Measurements from ENCODE around the gene SMOC1. TPM values are rescaled to one million over a fixed set of nuclear protein-coding genes. Genes with fewer than 3 reads are reported as not detected.

The SMOC1 gene
- total RNA-seq, 2 donors from 2014 or later: not detected

GRCh38 chr14:70047598-70048312 lies 168.5 kb downstream of the SMOC1 start:
- H3K9me3 ChIP-seq (ENCODE audit: control insufficient read depth, low read length): no peaks in the 10 kb centered on the region
- Mint-ChIP-seq H3K9me3 (no peaks in the 10 kb centered on the region), H3K27me3 (ENCODE audit: insufficient read depth) (peaks cover 7% of the 10 kb centered on the region), H3K4me3 (no peak overlapping the region), H3K4me1 (peaks cover 17% of the 10 kb centered on the region), H3K36me3 (ENCODE audit: low read depth) (no peaks in the 10 kb centered on the region), H3K27ac (no peak overlapping the region)
- no peak overlapping the region for H3K27ac ChIP-seq (ENCODE audit: low read depth, low read length)
- H3K27me3 ChIP-seq (ENCODE audit: control insufficient read depth, insufficient read depth, low read length, poor library complexity, severe bottlenecking): peaks cover 8% of the 10 kb centered on the region
- no peak for DNase-seq
- 77 to 80% methylated on average over 2 to 3 of the region's 3 CpGs for WGBS, 2 experiments (ENCODE audit: insufficient coverage in 1 of 2, insufficient read length in 1 of 2)
- no peaks in the 10 kb centered on the region for H3K4me1 ChIP-seq (ENCODE audit: control insufficient read depth, insufficient read depth, low read length)
- no peak overlapping the region for H3K4me3 ChIP-seq (ENCODE audit: low read length)
- H3K9ac ChIP-seq (ENCODE audit: extremely low read depth, low read length, poor library complexity, severe bottlenecking): no peak overlapping the region
- H3K36me3 ChIP-seq (ENCODE audit: control insufficient read depth, insufficient read depth, low read length): no peaks in the 10 kb centered on the region
- TF ChIP-seq CTCF (conservative IDR thresholded peaks at IDR 0.05): no peak

GRCh38 chr14:70048313-70048654 lies 169.1 kb downstream of the SMOC1 start:
- no peak overlapping the region for H3K4me3 Mint-ChIP-seq
- Histone ChIP-seq H3K9me3 (ENCODE audit: control insufficient read depth, low read length) (no peaks in the 10 kb centered on the region), H3K9ac (ENCODE audit: extremely low read depth, low read length, poor library complexity, severe bottlenecking) (no peak overlapping the region), H3K27ac (ENCODE audit: low read depth, low read length) (no peak overlapping the region), H3K36me3 (ENCODE audit: control insufficient read depth, insufficient read depth, low read length) (no peaks in the 10 kb centered on the region), H3K27me3 (ENCODE audit: control insufficient read depth, insufficient read depth, low read length, poor library complexity, severe bottlenecking) (peaks cover 8% of the 10 kb centered on the region), H3K4me1 (ENCODE audit: control insufficient read depth, insufficient read depth, low read length) (no peaks in the 10 kb centered on the region), H3K4me3 (ENCODE audit: low read length) (no peak overlapping the region)
- H3K36me3 Mint-ChIP-seq (ENCODE audit: low read depth): no peaks in the 10 kb centered on the region
- peaks cover 17% of the 10 kb centered on the region for H3K4me1 Mint-ChIP-seq
- no peaks in the 10 kb centered on the region for H3K9me3 Mint-ChIP-seq
- H3K27me3 Mint-ChIP-seq (ENCODE audit: insufficient read depth): peaks cover 5% of the 10 kb centered on the region
- DNase-seq: no peak
- no peak overlapping the region for H3K27ac Mint-ChIP-seq
- TF ChIP-seq CTCF (conservative IDR thresholded peaks at IDR 0.05): no peak
- WGBS, 2 experiments (ENCODE audit: insufficient coverage in 1 of 2, insufficient read length in 1 of 2): 88 to 100% methylated on average over 1 of the region's 1 CpG

- Histone ChIP-seq H3K4me1 (ENCODE audit: control insufficient read depth, insufficient read depth, low read length) (no peaks in the 10 kb centered on the region), H3K9me3 (ENCODE audit: control insufficient read depth, low read length) (no peaks in the 10 kb centered on the region), H3K27me3 (ENCODE audit: control insufficient read depth, insufficient read depth, low read length, poor library complexity, severe bottlenecking) (peaks cover 6% of the 10 kb centered on the region), H3K36me3 (ENCODE audit: control insufficient read depth, insufficient read depth, low read length) (no peaks in the 10 kb centered on the region), H3K4me3 (ENCODE audit: low read length) (no peak overlapping the region), H3K9ac (ENCODE audit: extremely low read depth, low read length, poor library complexity, severe bottlenecking) (no peak overlapping the region), H3K27ac (ENCODE audit: low read depth, low read length) (no peak overlapping the region)
- Mint-ChIP-seq H3K36me3 (ENCODE audit: low read depth) (no peaks in the 10 kb centered on the region), H3K4me1 (peaks cover 17% of the 10 kb centered on the region), H3K27ac (no peak overlapping the region), H3K27me3 (ENCODE audit: insufficient read depth) (peaks cover 5% of the 10 kb centered on the region), H3K9me3 (no peaks in the 10 kb centered on the region), H3K4me3 (no peak overlapping the region)
- WGBS, 2 experiments (ENCODE audit: insufficient coverage in 1 of 2, insufficient read length in 1 of 2): 93 to 96% methylated on average over 3 of the region's 3 CpGs
- no peak for TF ChIP-seq CTCF (conservative IDR thresholded peaks at IDR 0.05)
- DNase-seq: no peak
Measured at GRCh38 chr14:70049605-70050004, 170.4 kb downstream of the SMOC1 start.

Data from endodermal cell (in vitro differentiated cells).